HCT116 (cell line): Measurements from ENCODE around the gene SLC25A44. TPM values are rescaled to one million over a fixed set of nuclear protein-coding genes. Genes with fewer than 3 reads are reported as not detected.

Source experiments
- ATAC-seq: fragments of 200-7000 bp; cut with Tn5 transposase; 2 replicates; pipeline ENCODE4 v1.9.1; 2020; ENCODE audit warnings: mild to moderate bottlenecking, moderate library complexity
- BruUV-seq: library from RNA; stranded (reverse); fragments of 400-500 nt; replicated peaks from 2 replicates; lab custom pipeline; 2021; lab: Mats Ljungman, UMichigan
- CTCF ChIA-PET: fragments of 300-600 bp; sonication (Branson Sonifier 250); formaldehyde crosslinking; loops from one replicate; lab custom pipeline; 2021; ENCODE audit warnings: antibody characterized with exemption; lab: Charles Lee
- POLR2A ChIA-PET: fragments of 300-600, 350-600 bp; sonication (Branson Sonifier 250); formaldehyde crosslinking; loops from one replicate; lab custom pipeline; 2021; ENCODE audit warnings: antibody characterized with exemption; lab: Charles Lee
- RAD21 ChIA-PET, 2 experiments: fragments of 300-600 bp; sonication (Branson Sonifier 250); formaldehyde crosslinking; loops; one replicate each; lab custom pipeline; 2023; ENCODE audit warnings: low total read pairs in 2 of 2; ENCODE audit not compliant: uncharacterized antibody in 2 of 2, unreplicated experiment in 2 of 2, low non-redundant PET in 1 of 2; lab: Charles Lee
- DNase-seq: peaks from one replicate; pipeline ENCODE4 v3.0.0-alpha.2; 2010; ENCODE audit warnings: low read depth, low spot score
- H2AFZ ChIP-seq: fragments of 200-600 bp; shearing (Covaris generic), sonication (generic); 2 replicates; pipeline ENCODE4 v1.6.1; 2017; ENCODE audit warnings: low read depth, mixed run types, mixed read lengths, antibody characterized with exemption, low read length; ENCODE audit not compliant: poor library complexity, severe bottlenecking
- H3K27ac ChIP-seq: 2 replicates; pipeline ENCODE4 v1.5.1; 2012; ENCODE audit warnings: low read depth, low read length
- H3K27me3 ChIP-seq: fragments of 200-600 bp; sonication (generic); 2 replicates; pipeline ENCODE4 v1.6.1; 2016; ENCODE audit warnings: mixed run types, low read length, mixed read lengths; ENCODE audit not compliant: insufficient read depth
- H3K36me3 ChIP-seq, 2 experiments: fragments of 200-500 bp in 1 of 2; fragments of 200-600 bp in 1 of 2; sonication (Bioruptor generic) in 1 of 2; sonication (generic) in 1 of 2; 2 replicates each; pipeline versions ENCODE4 v1.5.1 to v1.6.1; 2014 to 2016; ENCODE audit warnings: low read length in 2 of 2, inconsistent platforms in 1 of 2, mixed read lengths in 1 of 2, mixed run types in 1 of 2; ENCODE audit not compliant: insufficient read depth in 2 of 2, control insufficient read depth in 1 of 2
- H3K4me1 ChIP-seq, 2 experiments: fragments of 200-600 bp in 1 of 2; sonication (generic) in 1 of 2; 2 replicates each; pipeline versions ENCODE4 v1.5.1 to v1.6.1; 2012 to 2017; ENCODE audit warnings: low read length in 2 of 2, inconsistent platforms in 1 of 2, mild to moderate bottlenecking in 1 of 2, mixed read lengths in 1 of 2, mixed run types in 1 of 2, moderate library complexity in 1 of 2; ENCODE audit not compliant: insufficient read depth in 2 of 2, control insufficient read depth in 1 of 2
- H3K4me2 ChIP-seq: fragments of 200-600 bp; sonication (generic); 2 replicates; pipeline ENCODE4 v1.6.1; 2017; ENCODE audit warnings: mixed run types, low read length, mixed read lengths
- H3K4me3 ChIP-seq, 2 experiments: fragments of 200-600 bp in 1 of 2; sonication (generic) in 1 of 2; replicated peaks in 1 of 2; 2 replicates each; pipeline ENCODE4 v1.5.1; 2011 to 2016; ENCODE audit warnings: low read length in 2 of 2, control low read depth in 1 of 2, low read depth in 1 of 2, mild to moderate bottlenecking in 1 of 2, mixed read lengths in 1 of 2, mixed run types in 1 of 2
- H3K79me2 ChIP-seq: fragments of 200-600 bp; sonication (generic); 2 replicates; pipeline ENCODE4 v1.6.1; 2017; ENCODE audit warnings: mild to moderate bottlenecking, mixed run types, low read length, moderate library complexity, mixed read lengths; ENCODE audit not compliant: insufficient read depth
- H3K9ac ChIP-seq: fragments of 200-600 bp; sonication (generic); 2 replicates; pipeline ENCODE4 v1.6.1; 2016; ENCODE audit warnings: low read length, mixed read lengths
- H3K9me2 ChIP-seq: fragments of 200-600 bp; sonication (generic), shearing (Covaris generic); 2 replicates; pipeline ENCODE4 v1.6.1; 2017; ENCODE audit warnings: mixed run types, mild to moderate bottlenecking, moderate library complexity; ENCODE audit not compliant: insufficient read depth
- H3K9me3 ChIP-seq, 2 experiments: fragments of 200-500 bp in 1 of 2; fragments of 200-600 bp in 1 of 2; sonication (Bioruptor generic) in 1 of 2; sonication (generic) in 1 of 2; 2 replicates each; pipeline ENCODE4 v1.6.1; 2014 to 2017; ENCODE audit warnings: low read length in 2 of 2, mixed read lengths in 2 of 2, inconsistent platforms in 1 of 2, low read depth in 1 of 2, mild to moderate bottlenecking in 1 of 2, mixed run types in 1 of 2, moderate library complexity in 1 of 2; ENCODE audit not compliant: control insufficient read depth in 1 of 2, insufficient read depth in 1 of 2
- H4K20me1 ChIP-seq: fragments of 200-600 bp; sonication (generic), shearing (Covaris generic); 2 replicates; pipeline ENCODE4 v1.6.1; 2017; ENCODE audit warnings: mixed run types, mild to moderate bottlenecking, moderate library complexity; ENCODE audit not compliant: insufficient read depth
- EGR1 ChIP-seq: IDR thresholded peaks from 2 replicates; pipeline ENCODE4 v1.6.1; 2012; ENCODE audit warnings: low read depth
- ELF1 ChIP-seq: IDR thresholded peaks from 2 replicates; pipeline ENCODE4 v1.6.1; 2012; ENCODE audit warnings: low read depth, borderline replicate concordance
- EZH2 ChIP-seq: fragments of 200-600 bp; sonication (generic); IDR thresholded peaks from 2 replicates; pipeline ENCODE4 v1.6.1; 2017; ENCODE audit warnings: antibody characterized with exemption, mixed run types
- POLR2AphosphoS5 ChIP-seq: IDR thresholded peaks from 2 replicates; pipeline ENCODE4 v1.6.1; 2011; ENCODE audit warnings: mild to moderate bottlenecking, low read depth, low read length, moderate library complexity
- RAD21 ChIP-seq: IDR thresholded peaks from 2 replicates; pipeline ENCODE4 v1.6.1; 2012; ENCODE audit warnings: low read depth, mild to moderate bottlenecking
- SP1 ChIP-seq: IDR thresholded peaks from 2 replicates; pipeline ENCODE4 v1.6.1; 2012; ENCODE audit warnings: low read depth
- SRF ChIP-seq: IDR thresholded peaks from 2 replicates; pipeline ENCODE4 v1.6.1; 2012; ENCODE audit warnings: low read depth
- TCF7L2 ChIP-seq: IDR thresholded peaks from 2 replicates; pipeline ENCODE4 v1.7.0; 2011; ENCODE audit warnings: borderline replicate concordance, inconsistent platforms; ENCODE audit not compliant: insufficient read depth, insufficient read length; ENCODE audit errors: extremely low read depth
- YY1 ChIP-seq: IDR thresholded peaks from 2 replicates; pipeline ENCODE4 v1.6.1; 2011; ENCODE audit warnings: low read length, low read depth, moderate library complexity, mild to moderate bottlenecking; ENCODE audit not compliant: insufficient replicate concordance; ENCODE audit errors: extremely low read depth
- intact Hi-C: fragments of 100-400 bp; cut with micrococcal nuclease; formaldehyde crosslinking; loops from 2 replicates; pipeline ENCODE4 v1.10.0; 2022
- total RNA-seq: library from RNA; stranded (reverse); gene quantifications from one replicate; pipeline ENCODE4 v1.2.1, GENCODE V29; 2021; ENCODE audit not compliant: unreplicated experiment
- TF ChIP-seq, protein P1 (sequence below): IDR thresholded peaks from 2 replicates; pipeline ENCODE4 v1.6.1; 2012
- TF ChIP-seq, protein P2 (sequence below): IDR thresholded peaks from 2 replicates; pipeline ENCODE4 v1.6.1; 2012; ENCODE audit warnings: low read depth

Gene SLC25A44
- total RNA-seq, 1 experiment from 2014 or later: 17.5 TPM

DNA sequence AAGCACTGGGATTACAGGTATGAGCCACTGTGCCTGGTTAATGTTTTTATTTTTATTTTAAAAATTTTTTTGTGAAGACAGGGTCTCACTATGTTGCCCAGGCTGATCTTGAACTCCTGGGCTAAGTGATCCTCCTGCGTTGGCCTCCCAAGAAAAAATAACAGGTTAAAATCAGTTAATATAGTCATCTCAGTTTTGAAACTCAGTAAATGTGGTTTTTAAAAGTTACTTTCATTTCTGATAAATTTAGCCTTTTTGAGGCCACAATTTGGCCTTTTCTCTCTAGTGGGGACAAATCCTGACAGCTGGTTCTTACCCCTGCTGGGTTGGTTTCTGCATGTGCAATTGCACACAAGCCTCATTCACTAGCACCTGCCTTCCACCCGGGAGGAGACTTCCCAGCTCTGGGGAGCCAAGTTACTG, 32.2 kb downstream of the SLC25A44 start:
- H3K27me3 ChIP-seq: no peaks in the 10 kb centered on the region
- no TSS peak for BruUV-seq
- H3K4me3 ChIP-seq: no peak overlapping the region
- no peak overlapping the region for H2AFZ ChIP-seq
- H3K4me2 ChIP-seq: no peak overlapping the region
- TF ChIP-seq TCF7L2: no peak
- TF ChIP-seq ELF1: no peak
- no peak for TF ChIP-seq EGR1
- TF ChIP-seq POLR2AphosphoS5: no peak
- no peak for TF ChIP-seq SRF
- TF ChIP-seq YY1: no peak
- TF ChIP-seq SP1: no peak
- TF ChIP-seq, protein P1, sequence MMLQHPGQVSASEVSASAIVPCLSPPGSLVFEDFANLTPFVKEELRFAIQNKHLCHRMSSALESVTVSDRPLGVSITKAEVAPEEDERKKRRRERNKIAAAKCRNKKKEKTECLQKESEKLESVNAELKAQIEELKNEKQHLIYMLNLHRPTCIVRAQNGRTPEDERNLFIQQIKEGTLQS: no peak
- TF ChIP-seq, protein P2, sequence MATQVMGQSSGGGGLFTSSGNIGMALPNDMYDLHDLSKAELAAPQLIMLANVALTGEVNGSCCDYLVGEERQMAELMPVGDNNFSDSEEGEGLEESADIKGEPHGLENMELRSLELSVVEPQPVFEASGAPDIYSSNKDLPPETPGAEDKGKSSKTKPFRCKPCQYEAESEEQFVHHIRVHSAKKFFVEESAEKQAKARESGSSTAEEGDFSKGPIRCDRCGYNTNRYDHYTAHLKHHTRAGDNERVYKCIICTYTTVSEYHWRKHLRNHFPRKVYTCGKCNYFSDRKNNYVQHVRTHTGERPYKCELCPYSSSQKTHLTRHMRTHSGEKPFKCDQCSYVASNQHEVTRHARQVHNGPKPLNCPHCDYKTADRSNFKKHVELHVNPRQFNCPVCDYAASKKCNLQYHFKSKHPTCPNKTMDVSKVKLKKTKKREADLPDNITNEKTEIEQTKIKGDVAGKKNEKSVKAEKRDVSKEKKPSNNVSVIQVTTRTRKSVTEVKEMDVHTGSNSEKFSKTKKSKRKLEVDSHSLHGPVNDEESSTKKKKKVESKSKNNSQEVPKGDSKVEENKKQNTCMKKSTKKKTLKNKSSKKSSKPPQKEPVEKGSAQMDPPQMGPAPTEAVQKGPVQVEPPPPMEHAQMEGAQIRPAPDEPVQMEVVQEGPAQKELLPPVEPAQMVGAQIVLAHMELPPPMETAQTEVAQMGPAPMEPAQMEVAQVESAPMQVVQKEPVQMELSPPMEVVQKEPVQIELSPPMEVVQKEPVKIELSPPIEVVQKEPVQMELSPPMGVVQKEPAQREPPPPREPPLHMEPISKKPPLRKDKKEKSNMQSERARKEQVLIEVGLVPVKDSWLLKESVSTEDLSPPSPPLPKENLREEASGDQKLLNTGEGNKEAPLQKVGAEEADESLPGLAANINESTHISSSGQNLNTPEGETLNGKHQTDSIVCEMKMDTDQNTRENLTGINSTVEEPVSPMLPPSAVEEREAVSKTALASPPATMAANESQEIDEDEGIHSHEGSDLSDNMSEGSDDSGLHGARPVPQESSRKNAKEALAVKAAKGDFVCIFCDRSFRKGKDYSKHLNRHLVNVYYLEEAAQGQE: no peak
- TF ChIP-seq RAD21: no peak
- no peak for TF ChIP-seq EZH2
- H3K27ac ChIP-seq: no peak overlapping the region
- POLR2A ChIA-PET: no interaction called here
- no peak overlapping the region for H3K9ac ChIP-seq
- no peaks in the 10 kb centered on the region for H3K79me2 ChIP-seq
- CTCF ChIA-PET: interaction anchor here (3.0 to 4.4 kb wide), 3 partner anchors 12 to 129 kb away, joined by 19 to 98 read pairs (median 45); partner anchors contain the start of gene PMF1
- H3K9me3 ChIP-seq: no peaks in the 10 kb centered on the region
- DNase-seq (no peak), ATAC-seq (no peak)
- RAD21 ChIA-PET: no interaction called here
- peaks cover 0 to 8% of the 10 kb centered on the region in 2 experiments; a peak in 3 of 4 replicates for H3K36me3 ChIP-seq
- intact Hi-C loops: no loop called here
- no peaks in the 10 kb centered on the region for H4K20me1 ChIP-seq
- peaks cover 4 to 14% of the 10 kb centered on the region in 2 experiments; a peak in 3 of 4 replicates for H3K4me1 ChIP-seq
- no peaks in the 10 kb centered on the region for H3K9me2 ChIP-seq
